GM19043 (cell line): Measurements from ENCODE around the gene CACNG8.

Source experiments
- ATAC-seq: cut with Tn5 transposase; IDR thresholded peaks from one replicate; pipeline ENCODE4 v1.9.1; 2021; ENCODE audit warnings: low read depth; ENCODE audit not compliant: unreplicated experiment

Gene CACNG8

DNA sequence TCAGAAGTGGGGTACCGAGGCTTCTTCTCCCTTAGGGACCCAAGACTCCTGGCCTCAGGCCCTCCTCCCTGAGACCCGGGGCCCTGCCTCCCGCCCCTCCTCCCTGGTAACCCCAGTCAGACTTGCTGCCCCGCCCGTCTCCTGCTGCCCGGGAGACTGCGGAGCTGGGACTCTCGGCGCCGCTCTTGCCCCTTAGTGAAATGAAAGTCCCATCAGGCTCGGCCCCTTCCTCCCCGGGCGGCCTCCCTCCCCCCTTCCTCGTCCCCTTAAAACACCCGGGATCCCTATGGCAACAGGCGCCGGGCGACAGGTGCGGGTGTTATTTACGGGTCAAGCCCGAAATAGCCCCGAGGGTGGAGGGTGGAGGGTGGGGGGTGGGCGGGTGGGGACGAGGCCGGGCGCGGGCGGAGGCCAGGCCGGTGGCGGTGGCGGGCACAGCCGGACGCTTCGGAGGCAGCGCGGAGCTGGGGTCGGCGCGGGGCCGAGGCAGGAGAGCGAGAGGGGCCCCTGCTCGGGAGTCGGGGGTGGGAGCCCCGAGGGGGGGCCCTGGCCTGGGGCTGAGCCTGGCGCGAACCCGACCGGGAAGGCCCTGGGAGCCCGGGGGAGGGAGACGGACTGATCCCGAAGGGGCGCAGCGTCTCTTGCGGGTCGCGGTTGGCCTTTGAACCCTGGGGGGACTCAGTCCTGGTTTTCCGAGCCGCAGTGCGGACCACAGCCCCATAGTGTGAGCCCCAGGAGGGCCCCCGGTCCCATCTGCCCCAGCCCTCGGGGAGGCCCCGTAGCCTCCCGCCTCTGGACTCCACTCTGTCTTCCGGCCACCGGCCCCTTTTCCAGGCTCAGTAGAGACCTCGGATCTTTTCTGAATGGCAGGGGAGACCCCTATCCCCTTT lies 28.7 kb downstream of the CACNG8 start, which contains the start of gene CACNG6:
Gene CACNG6, plus strand, starts transcription at position 414 of the 890 bp plus-strand sequence. CDS start 1,241 bp downstream, outside the sequence.
- ATAC-seq: no peak

- no peak for ATAC-seq
These were observed 29.5 kb downstream of the CACNG8 start for GRCh38 chr19:53992211-53992610.

DNA sequence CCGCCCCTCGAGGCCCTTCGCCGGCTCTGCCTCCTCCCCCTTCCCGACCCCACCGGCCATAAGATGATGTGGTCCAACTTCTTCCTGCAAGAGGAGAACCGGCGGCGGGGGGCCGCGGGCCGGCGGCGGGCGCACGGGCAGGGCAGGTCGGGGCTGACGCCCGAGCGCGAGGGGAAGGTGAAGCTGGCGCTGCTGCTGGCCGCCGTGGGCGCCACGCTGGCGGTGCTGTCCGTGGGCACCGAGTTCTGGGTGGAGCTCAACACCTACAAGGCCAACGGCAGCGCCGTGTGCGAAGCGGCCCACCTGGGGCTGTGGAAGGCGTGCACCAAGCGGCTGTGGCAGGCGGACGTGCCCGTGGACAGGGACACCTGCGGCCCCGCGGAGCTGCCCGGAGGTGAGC lies 30.1 kb downstream of the CACNG8 start:
- no peak for ATAC-seq

DNA sequence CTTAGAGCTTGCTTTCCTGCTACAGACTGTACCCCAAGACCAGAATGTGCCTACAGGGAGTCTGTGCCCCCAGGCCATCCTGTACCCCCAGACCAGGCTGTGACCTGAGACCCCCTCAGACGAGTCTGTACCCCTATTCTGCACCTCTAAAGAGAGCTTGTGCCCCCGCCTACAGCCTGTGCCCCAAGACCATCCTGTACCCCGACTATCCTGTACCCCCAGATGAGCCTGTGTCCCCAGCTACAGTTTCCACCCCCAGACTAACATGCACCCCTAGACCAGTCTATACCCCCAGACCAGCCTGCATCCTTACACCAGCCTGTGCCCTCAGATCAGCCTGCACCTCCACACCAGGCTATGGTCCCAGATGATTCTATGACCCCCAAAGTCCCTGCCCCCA lies 30.7 kb downstream of the CACNG8 start:
- no peak for ATAC-seq

- ATAC-seq: no peak
These were observed 32.1 kb downstream of the CACNG8 start for GRCh38 chr19:53994811-53995210.

- no peak for ATAC-seq
These were observed 35.5 kb downstream of the CACNG8 start for GRCh38 chr19:53998223-53998622.

- ATAC-seq: no peak
These were observed 37.0 kb downstream of the CACNG8 start for GRCh38 chr19:53999694-54000093.

GRCh38 chr19:54001496-54001895 lies 38.8 kb downstream of the CACNG8 start:
- no peak for ATAC-seq

GRCh38 chr19:54002495-54003315 lies 40.0 kb downstream of the CACNG8 start:
- no peak for ATAC-seq

GRCh38 chr19:54009440-54009839 lies 46.7 kb downstream of the CACNG8 start:
- no peak for ATAC-seq

DNA sequence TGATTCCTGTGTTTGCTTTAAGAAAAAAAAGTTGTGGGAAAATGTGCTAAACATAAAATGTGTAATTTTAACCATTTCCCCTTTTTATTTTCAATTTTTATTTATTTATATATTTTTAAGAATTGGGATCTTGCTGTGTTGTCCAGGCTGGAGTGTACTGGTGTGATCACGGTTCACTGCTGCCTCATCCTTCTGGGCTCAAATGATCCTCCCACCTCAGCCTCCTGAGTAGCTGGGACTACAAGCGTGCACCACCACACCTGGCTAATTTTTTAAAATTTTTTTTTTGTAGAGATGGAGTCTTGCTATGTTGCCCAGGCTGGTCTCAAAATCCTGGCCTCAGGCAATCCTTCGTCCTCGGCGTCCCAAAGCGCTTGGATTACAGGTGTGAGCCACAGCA lies 47.7 kb downstream of the CACNG8 start:
- no peak for ATAC-seq

GRCh38 chr19:54011507-54012211 lies 48.9 kb downstream of the CACNG8 start:
- no peak for ATAC-seq

DNA sequence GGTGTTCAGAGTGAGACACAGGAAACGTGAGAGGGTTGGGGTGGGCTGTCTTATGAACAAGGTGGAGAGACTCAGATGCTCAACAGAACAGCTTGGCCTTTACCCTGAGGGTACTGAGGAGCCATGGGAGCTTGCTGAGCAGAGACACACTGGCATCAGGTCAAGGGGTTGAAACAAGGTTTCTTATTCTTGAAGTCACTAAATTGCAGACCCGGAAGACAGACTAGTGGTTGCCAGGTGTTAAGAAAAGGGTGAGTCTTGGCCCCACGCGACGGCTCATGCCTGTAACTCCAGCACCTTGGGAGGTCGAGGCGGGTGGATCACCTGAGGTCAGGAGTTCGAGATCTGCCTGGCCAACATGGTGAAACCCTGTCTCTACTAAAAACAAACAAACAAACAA lies 51.1 kb downstream of the CACNG8 start:
- no peak for ATAC-seq

DNA sequence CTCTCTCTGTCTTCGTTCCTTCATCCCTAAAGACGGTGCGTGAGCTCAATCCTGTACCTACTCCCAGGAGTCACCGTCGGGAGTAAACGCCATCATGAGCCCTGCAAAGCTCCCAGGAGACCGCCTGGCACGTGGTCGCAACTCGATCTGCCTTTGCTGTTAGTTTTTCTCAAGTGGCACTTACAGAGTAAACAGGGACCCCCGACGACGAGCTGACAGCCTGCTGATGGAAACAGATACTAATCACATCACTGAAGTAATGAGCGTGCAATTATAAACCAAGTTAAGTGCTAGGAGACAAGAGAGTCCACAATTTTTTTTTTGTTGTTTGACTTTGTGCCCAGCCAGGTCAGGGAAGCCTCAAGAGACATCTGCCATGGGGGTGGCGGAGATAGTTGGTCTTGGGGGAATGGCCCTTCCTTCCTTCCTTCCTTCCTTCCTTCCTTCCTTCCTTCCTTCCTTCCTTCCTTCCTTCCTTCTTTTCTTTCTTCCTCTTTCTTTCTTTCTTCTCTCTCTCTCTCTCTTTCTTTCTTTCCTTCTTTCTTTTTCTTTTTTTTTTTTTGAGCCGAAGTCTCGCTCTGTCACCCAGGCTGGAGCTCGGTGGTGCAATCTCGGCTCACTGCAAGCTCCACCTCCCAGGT lies 52.3 kb downstream of the CACNG8 start:
- no peak for ATAC-seq

GRCh38 chr19:54017261-54017660 lies 54.5 kb downstream of the CACNG8 start:
- no peak for ATAC-seq

DNA sequence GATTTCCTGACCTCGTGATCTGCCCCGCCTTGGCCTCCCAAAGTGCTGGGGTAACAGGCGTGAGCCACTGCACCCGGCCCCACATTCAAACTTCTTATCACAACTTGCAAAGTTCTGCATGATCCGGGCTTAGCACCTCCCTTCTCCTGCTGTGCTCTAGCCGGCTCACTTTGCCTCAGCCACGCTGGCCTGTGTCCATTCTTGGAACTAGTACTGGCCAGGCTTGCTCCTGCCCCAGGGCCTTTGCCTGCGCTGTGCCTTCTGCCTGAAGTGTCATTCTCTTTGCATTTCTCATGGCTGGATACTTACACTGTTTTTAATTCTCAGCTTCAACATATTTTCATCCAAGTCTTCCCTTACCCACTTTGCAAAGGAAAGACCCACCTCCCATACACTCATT lies 58.6 kb downstream of the CACNG8 start:
- ATAC-seq: no peak

DNA sequence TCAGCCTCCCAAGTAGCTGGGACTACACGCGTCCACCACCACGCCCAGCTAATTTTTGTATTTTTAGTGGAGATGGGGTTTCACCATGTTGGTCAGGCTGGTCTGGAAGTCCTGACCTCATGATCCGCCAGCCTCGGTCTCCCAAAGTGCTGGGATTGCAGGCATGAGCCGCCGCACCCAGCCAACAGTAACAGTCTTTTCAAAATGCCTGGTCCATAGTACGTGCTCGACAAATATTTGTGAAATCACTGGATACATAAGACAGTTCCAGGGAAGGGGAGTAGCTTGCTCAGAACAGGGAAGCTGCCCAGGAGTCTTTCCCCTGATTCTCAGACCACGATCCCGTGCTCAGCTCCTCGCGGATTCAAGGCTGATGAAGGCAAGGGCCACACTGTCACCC lies 59.2 kb downstream of the CACNG8 start:
- no peak for ATAC-seq

DNA sequence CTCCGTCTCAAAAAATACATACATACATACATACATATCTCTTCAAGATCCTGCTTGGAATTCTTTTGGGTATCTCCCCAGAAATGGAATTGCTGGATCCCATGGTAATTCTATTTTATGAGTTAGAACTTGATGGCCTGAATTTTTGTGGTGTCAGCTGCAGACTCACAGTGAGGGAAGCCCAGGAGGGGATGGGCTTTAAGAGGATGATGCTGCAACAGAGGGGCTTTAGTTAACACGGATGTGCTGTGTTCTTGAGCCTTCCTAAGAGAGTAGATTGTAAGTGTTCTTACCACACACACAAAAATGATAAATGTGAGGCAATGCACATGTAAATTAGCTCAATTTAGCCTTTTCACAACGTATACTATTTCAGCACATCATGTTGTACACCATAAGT lies 60.5 kb downstream of the CACNG8 start:
- no peak for ATAC-seq

DNA sequence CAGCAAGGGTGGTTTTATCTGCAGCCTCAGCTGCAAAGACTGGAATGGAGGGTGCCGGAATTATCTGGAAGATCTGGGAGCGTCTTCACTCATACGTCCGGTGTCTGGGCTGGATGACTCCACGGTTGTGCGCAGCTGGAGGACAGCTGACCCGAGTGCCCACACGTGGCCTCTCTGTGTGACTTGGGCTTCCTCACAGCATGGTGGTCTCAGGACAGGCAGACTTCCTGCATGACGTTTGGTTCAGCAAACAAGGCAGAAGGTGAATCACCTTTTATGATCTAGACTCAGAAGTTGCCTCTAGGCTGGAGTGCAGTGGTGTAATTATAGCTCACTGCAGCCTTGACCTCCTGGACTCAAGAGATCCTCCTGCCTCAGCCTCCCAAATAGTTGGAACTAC lies 61.9 kb downstream of the CACNG8 start:
- no peak for ATAC-seq

GRCh38 chr19:54026656-54027055 lies 63.9 kb downstream of the CACNG8 start:
- ATAC-seq: no peak
